DMS79 treated with DMSO at 0.1 percent for 48 hours (cell line): ENCODE results near the gene TOP2A.

Source experiments
- DNase-seq: peaks from one replicate; lab custom pipeline; 2025; lab: John Stamatoyannopoulos, UW

TOP2A gene

DNA sequence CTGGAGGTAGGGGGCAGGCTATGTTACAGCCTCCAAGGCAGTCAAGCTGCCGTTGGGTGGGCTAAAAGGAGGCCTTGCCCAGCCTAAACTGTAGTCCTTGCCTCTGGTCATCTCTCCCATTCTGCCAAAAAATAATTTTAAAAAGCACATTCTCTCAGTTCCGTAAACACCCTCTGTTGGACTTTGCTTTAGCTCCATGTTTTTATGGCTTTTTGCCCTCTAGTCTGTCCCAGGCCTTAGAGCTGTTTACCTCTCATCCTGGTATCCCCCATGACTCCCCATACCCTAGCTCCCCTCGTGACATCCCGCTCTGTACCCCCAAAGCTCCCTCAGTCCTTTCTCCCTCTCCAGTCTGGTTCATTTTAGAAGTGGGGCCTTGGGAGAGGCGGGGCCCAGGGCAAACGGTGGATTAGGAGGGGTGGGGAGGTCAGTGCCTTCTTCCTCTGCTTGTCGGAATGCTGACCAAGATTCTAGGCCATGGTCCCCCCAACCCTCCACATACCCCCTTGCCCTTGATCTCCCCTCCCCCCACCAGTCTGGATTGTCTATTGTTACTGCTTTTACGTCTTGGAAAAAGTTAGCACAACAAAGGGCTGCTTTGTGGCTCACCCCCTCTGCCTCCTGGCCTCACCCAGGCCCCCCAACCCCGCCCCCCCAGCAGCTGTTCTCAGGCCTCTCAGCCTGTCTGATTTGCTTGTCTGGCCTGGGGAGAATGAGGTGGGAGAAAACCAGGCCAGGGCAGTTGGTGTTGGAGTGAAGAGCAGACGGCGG is 71.5 kb downstream of the TOP2A start:
- no peak for DNase-seq

DNA sequence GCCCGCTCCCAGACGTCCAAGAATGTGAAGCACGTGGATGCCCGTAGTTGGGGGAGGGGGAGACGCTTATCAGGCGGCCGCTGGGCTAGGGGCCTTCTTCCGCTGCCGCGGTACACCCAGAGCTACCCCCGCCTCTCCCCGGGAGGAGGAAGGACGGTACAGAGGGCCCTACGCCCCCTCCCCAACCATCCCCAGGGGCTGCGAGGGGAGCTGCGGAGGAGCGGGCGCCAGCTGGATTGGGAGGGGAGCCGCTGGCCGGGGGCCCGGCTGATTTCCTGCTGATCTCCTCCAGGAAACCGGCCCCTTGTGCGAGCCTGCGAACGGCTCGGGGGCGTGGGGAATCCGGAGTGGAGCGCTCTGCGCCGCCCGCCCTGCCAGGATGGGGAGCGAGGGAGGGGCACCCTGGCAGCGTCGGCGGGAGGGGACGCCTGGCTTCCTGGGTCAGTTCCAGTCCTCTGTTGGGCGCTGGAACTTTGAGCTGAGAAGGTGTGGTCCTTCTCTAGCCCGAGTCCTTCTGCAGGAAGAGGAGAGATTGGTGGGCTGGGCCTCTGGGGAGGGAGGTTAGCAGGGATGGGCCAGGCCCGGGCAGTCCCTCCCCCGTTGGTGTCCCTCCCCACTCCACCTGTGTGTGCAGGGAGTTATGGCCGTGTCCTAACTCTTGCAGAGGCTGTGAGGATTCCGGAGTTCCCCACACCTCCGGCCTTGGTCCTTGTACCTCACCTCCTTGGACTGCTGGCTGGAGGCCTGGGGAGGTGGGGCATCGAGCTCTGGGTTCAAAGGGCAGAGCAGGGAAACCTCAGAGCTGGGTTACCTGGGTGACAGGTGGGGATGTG is 72.3 kb downstream of the TOP2A start:
- peak; percentile 44 for DNase-seq

DNA sequence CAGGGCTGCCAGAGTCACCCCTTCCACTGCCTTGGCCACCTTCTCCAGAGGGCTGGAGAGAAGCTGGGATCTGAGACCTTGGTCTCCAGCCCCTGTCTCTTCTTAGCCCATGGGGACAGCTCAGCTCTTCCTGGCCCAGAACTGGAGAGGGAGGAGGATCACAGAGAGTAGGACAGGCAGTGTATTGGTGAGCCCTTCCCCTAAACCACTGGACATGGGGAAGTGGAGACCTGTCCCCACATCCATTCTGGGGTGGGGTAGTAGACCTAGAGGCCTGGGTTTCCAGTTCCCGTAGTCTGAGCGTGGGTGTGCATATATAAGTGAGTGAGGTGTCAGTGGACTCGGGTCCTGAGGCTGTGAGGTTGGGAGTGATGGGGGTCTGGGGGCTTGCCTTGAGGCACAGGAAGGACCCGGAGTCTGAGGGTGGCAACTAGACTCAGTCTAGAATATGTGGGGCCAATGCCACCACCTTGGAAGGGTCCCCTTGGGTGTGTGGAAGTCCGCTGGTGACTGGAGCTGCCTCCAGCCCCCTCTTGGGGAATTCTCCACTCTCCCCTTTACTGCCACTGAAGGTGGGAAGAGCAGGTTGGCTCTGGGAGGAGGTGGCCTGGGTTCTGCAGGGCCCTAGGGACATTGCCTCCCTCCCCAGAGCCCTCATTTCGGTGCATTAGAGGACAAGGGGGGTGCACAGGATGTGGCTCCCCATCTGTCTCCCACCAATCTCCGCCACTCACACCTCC is 73.1 kb downstream of the TOP2A start:
- DNase-seq, result no peak

DNA sequence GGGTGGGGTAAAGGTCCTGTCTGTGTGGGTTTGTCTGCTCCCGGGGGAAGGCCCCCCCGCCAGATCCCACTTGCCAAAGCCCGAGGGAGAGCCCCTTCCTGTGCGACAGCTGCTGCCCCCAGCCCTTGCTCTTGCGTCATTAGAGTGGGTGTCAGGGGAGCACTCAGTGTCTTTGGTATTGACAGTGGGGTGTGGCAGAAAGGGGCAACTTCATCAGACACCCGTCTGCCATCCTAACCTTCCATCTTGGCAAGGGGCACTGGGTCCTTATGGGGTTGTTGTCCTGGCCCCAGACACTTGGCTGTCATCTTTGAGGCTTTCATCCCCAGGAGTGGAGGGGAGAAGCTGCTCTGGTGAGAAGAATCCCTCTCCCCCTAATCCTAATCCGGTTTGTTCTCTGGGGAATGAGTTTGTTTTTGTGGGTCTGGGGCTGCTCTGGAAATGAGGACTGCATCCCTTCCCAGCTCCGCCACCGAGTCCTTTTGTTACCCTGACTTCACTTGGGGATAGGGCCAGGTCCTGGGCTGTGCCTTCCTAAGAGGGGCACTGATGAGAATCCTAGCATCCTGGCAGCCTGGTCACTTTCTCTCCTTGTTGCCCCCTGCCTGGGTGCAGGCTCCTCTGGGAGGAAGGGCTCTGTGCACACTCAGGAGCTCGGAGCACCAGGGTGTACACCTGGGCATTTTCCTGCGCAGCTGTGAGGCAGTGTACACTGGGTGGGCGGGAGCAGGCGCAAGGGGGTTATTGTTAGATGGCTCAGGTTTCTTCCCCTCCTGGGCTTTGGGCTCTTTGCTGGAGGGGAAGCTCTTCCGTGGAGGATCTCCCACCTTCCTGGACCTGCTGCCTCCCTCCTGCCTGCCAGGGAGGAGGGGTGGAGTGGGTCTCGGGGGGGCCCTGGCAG is 74.2 kb downstream of the TOP2A start:
- no peak for DNase-seq

DNA sequence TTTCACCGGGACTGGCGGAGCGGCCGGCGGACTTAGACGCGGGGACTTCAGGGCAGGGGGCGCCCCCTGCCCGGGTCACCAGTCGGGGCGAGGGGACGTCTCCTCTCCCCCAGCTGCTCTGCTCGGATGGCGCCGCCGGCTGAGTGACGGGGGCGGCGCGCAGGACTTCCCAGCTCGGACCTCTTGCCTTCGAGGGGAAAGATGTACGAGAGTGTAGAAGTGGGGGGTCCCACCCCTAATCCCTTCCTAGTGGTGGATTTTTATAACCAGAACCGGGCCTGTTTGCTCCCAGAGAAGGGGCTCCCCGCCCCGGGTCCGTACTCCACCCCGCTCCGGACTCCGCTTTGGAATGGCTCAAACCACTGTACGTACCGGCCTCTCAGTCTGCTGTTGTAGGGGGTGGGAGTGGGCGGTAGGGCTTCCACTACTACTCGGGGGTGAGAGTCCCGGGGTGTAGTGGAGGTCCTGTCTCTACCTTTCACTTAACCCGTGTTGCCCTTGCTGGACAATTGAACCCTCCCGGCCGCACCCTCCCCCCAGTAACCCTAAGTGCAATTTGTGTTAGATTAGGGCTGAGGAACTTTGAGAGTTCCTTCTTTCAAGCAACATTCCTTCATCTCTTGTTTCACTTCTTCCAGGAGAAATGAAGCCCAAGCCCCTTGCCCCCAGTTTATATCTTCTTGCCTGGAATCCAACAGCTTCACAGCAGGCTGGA is 75.0 kb downstream of the TOP2A start:
- no peak for DNase-seq

DNA sequence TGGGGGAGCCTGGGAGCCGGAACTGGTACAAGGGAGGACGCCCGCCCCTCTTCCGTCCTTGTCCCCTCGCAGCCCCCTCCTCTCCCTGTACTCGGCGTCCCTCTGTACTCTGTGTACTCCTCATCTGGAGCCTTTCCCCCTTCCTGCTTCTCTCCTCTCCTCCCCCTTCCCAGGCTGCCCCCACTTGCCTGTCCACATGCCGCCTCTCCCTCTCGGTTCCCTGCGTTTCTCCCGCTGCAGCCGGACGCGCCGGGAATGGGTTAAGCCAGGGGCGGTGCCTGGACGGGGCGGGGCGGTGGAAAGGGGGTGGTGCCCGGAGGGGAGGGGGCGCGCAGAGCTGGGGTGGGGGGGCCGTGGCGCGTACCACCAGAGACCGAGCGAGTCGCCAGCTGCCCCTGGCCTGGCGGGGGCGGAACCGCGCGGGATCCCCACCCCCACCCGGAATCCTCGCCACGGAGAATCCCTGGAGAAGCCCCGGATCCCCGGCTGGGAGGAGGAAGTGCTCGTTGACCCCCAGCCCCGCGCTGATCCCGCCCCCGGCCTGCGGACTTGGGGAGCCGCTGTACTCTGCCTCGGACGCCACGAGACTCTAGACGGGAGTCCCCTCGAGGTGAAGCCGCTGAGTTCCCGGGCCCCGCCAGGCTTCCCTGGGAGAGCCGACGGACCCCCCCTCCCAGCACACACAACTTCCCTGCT is 75.7 kb downstream of the TOP2A start:
- DNase-seq, result peak; percentile 29

DNA sequence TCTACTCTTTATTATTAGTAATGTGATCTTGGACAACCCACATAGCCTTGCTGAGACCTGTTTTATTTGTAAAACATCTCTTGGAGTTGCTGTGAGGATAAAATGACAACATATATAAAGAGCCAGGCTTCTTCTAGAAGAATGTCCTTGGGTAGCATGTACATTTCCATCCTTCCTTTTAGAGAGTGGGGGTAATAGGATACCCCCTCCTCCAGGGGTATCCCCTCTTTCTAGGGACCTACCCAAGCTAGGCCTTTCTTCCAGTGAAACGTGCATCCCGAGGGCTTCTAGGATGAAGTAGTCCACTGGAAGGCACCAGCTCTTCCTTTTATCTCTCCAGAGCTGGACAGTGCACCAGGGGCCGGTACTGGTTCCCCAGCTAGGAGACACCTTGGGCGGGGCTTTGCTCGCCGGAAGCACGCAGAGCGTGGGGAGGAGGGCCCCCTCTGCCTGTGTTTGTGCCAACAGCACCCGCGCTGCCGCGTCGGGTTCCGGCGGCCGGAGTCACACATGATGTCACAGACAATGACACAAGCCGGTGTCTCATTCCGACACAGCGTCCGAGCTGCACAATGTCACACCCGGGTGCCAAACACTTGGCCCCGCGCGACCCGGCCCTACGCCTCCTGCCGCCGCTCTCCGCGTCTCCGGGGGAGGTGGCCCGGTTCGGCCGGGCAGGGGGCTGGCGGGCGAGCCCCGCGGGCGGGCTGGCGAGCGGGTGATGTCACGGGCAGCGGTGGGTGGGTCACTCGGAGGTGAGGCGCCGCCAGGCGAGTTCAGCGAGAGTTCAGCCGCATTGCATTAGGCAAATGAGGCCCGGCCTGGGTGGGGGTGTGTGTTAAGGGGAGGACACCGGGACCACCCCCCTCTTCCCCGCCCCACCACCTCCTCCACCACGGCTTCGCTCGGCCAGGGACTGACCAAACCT is 76.6 kb downstream of the TOP2A start:
- peak; percentile 29 for DNase-seq

DNA sequence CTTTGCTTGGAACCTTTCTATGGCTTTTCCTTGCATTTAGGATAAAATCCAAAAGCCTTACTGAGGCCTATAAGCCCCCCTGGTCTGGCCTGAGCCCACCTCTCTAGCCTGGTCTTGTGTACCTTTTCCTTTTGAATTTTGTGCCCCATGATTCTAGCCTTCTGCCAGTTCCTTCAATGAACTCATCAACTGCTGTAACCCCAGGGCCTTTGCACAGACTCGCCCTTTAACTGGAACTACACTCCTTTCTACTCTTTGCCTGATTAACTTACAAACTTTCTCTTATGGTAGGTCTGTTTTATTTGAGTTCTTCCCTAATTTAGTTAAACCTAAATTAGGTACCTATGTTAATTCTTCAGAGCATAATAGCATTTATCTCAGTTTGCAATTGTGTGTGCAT is 77.4 kb downstream of the TOP2A start:
- no peak for DNase-seq

DNA sequence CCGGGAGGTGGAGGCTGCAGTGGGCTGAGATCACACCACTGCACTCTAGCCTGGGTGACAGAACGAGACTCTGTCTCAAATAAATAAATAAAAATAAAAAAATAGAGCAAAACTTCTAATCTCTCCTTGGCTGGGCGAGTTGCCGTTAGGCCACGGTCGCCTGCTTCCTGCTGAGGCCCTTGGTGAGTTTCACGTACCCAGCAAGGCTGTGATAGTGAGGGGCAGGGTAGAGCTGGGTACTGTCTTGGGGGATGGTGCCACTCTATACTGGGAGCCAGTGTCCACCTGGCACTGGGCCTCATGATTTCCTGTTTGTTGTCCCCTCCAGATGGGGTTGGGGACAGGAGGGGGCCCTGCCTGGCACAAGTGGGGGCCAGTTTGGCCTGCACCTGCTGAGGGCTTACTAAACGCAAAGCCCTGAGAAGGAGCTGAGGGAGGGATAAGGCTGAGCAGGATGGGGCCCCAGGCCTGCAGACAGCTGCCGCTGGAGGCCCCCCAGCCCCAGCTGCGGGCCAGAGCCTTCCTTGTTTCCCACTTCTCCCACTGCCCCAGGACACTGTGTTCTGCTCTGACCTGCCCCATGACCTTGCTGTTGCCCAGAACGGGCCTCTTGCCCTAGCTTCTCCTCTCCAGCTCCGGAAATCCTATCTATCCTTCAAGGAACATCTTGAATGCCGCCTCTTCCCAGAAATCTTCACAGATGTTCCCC is 78.6 kb downstream of the TOP2A start:
- DNase-seq, result no peak
